Brain microvascular endothelial cell (primary cell): Measurements from ENCODE around the gene MIER2.

Source experiments
- DNase-seq: peaks from one replicate; pipeline ENCODE4 v3.0.0-alpha.2; 2020
- H3K27ac ChIP-seq: fragments of 250-450 bp; sonication (Bioruptor Pico); 2 replicates; pipeline ENCODE4 v1.5.1; 2020; ENCODE audit warnings: mild to moderate bottlenecking, moderate library complexity
- H3K27me3 ChIP-seq: fragments of 250-450 bp; sonication (Bioruptor Pico); replicated peaks from 2 replicates; pipeline ENCODE4 v1.5.1; 2020; ENCODE audit warnings: mild to moderate bottlenecking
- H3K36me3 ChIP-seq: fragments of 250-450 bp; sonication (Bioruptor Pico); replicated peaks from 2 replicates; pipeline ENCODE4 v1.5.1; 2020; ENCODE audit warnings: mild to moderate bottlenecking
- H3K4me3 ChIP-seq: 2 replicates; pipeline ENCODE4 v1.5.1; 2011; ENCODE audit warnings: low read depth, mild to moderate bottlenecking, control low read depth, low read length, moderate library complexity
- in situ Hi-C: cut with HindIII; loops from 2 replicates; pipeline ENCODE4 v1.10.0; 2017; ENCODE audit warnings: low sequenced_read_pairs, low pct_ligation_motif_present
- TF ChIP-seq, protein P1 (sequence below): IDR thresholded peaks from 2 replicates; pipeline ENCODE4 v1.5.1; 2011; ENCODE audit warnings: low read depth, mild to moderate bottlenecking, moderate library complexity, low read length, control low read depth, inconsistent platforms; ENCODE audit errors: missing control alignments

The MIER2 gene

DNA sequence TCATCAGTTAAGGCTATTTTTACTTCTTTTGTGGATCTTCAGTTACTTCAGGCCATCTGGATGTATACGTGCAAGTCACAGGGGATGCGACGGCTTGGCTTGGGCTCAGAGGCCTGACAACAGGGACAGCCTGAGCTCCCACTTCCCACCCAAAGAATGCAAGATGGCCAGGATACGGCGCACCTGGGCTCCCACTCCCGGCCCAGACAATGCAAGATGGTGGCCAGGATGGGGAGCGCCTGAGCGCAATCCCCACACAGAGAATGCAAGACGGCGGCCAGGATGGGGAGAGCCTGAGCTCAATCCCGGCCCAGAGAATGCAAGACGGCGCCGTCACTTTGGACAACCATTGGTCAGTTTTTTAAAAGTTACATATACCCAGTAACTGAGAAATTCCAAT lies 25.3 kb upstream of the MIER2 start:
- H3K36me3 ChIP-seq, result no peaks in the 10 kb centered on the region
- in situ Hi-C loops, result no loop called here
- H3K4me3 ChIP-seq, result no peak overlapping the region
- DNase-seq, result no peak
- H3K27me3 ChIP-seq, result peaks cover 17% of the 10 kb centered on the region
- H3K27ac ChIP-seq, result no peak overlapping the region
- TF ChIP-seq, protein P1, sequence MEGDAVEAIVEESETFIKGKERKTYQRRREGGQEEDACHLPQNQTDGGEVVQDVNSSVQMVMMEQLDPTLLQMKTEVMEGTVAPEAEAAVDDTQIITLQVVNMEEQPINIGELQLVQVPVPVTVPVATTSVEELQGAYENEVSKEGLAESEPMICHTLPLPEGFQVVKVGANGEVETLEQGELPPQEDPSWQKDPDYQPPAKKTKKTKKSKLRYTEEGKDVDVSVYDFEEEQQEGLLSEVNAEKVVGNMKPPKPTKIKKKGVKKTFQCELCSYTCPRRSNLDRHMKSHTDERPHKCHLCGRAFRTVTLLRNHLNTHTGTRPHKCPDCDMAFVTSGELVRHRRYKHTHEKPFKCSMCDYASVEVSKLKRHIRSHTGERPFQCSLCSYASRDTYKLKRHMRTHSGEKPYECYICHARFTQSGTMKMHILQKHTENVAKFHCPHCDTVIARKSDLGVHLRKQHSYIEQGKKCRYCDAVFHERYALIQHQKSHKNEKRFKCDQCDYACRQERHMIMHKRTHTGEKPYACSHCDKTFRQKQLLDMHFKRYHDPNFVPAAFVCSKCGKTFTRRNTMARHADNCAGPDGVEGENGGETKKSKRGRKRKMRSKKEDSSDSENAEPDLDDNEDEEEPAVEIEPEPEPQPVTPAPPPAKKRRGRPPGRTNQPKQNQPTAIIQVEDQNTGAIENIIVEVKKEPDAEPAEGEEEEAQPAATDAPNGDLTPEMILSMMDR, result no peak

- in situ Hi-C loops, result no loop called here
- TF ChIP-seq, protein P1, result no peak
- Histone ChIP-seq H3K4me3 (no peak overlapping the region), H3K27ac (no peak overlapping the region), H3K27me3 (peaks cover 14% of the 10 kb centered on the region), H3K36me3 (no peaks in the 10 kb centered on the region)
- DNase-seq, result no peak
These were observed 24.7 kb upstream of the MIER2 start for GRCh38 chr19:369256-369655.

GRCh38 chr19:368630-369024 lies 24.0 kb upstream of the MIER2 start:
- DNase-seq, result no peak
- no peaks in the 10 kb centered on the region for H3K36me3 ChIP-seq
- in situ Hi-C loops, result no loop called here
- H3K27me3 ChIP-seq, result peaks cover 14% of the 10 kb centered on the region
- H3K4me3 ChIP-seq, result no peak overlapping the region
- TF ChIP-seq, protein P1, result no peak
- H3K27ac ChIP-seq, result no peak overlapping the region

DNA sequence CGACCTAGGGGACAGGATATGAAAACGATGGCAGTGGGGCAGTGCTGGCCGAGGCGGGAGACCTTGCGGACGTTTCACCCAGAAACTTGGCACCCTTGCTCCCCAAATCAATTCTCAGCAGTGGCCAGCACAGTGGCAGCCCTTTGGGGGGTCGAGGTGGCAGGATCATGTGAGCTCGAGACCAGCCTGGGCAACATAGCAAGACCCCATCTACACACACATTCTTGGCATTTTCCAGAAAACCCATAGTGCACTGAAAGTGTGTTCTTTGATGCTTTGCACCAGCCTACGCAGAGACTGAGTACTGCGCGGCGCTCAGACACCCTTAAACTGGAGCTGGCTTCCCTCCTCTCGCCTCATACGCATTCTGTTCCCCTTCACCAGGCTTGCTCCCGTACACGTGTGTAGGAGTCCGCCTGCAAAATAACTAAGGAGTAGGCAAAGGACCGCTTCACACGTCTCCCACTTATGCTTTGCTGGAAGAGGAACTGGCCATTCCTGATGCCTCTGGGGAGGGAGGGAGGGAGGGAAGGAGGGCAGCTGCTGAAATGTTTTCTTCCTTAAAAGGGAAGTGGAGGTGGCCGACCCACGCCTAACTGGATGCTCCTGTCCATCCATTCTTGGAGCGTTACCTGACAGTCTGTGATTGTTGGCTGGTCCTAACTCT lies 23.5 kb upstream of the MIER2 start:
- TF ChIP-seq, protein P1, result no peak
- no peak for DNase-seq
- no peak overlapping the region for H3K27ac ChIP-seq
- H3K36me3 ChIP-seq, result no peaks in the 10 kb centered on the region
- H3K4me3 ChIP-seq, result no peak overlapping the region
- peaks cover 13% of the 10 kb centered on the region for H3K27me3 ChIP-seq
- in situ Hi-C loops, result no loop called here

DNA sequence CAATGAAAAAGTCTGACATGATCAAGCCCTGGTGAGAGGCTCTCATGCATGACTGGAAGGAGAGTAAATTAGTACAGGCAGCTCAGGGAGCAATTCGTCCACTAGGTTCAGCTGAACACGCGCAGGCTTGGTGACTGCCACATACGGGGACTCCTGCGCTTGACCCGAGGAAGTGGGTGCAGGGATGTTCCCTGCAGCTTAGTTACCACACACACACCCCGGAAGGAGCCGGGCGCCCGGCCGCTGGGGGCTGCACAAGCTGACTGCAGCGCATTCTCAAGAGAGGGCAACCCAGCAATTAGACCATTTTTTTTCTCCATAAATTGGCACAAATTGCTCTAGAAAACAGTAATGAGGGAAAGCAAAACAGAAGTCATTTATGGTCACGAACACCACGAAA lies 23.0 kb upstream of the MIER2 start:
- Histone ChIP-seq H3K27ac (no peak overlapping the region), H3K4me3 (no peak overlapping the region), H3K36me3 (no peaks in the 10 kb centered on the region), H3K27me3 (peaks cover 8% of the 10 kb centered on the region)
- in situ Hi-C loops, result no loop called here
- no peak for DNase-seq
- TF ChIP-seq, protein P1, result no peak

- no peak overlapping the region for H3K27ac ChIP-seq
- DNase-seq, result no peak
- TF ChIP-seq, protein P1, result no peak
- in situ Hi-C loops, result no loop called here
- H3K36me3 ChIP-seq, result no peaks in the 10 kb centered on the region
- peaks cover 5% of the 10 kb centered on the region for H3K27me3 ChIP-seq
- H3K4me3 ChIP-seq, result no peak overlapping the region
These were observed 22.4 kb upstream of the MIER2 start for GRCh38 chr19:366951-367350.
